Measurements from ENCODE around the gene KRT1. TPM values are rescaled to one million over a fixed set of nuclear protein-coding genes. Genes with fewer than 3 reads are reported as not detected.
"Not testable (repeated sequence)": the region's sequence is repeated elsewhere in the genome, so short reads cannot be mapped to it uniquely, and the experiment has no call there.

KRT1 gene
- total RNA-seq, 2 donors from 2014 or later, result 1.5 to 18.1 TPM

DNA sequence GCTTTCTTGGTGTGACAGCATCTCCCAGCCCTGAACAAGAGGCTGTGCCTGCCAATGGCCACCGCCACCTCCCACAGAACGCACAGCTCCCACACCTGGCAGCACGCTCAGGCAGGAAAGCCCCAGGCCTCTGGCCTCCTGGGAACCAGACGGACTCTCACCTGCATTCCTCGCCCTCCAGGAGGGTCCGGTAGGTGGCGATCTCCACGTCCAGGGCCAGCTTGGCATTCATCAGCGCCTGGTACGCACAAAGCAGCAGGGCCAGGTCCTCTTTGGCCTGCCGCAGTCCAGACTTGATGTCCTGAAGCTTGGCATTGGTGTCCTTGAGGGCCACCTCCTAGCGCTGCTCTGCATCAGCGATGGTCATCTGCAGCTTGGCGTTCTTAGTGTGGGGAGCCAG is 35.2 kb upstream of the KRT1 start:
- Histone ChIP-seq H3K36me3 (no peaks in the 10 kb centered on the region), H3K4me3 (no peak overlapping the region), H3K4me1 (replicated peaks) (no peaks in the 10 kb centered on the region), H3K27me3 (replicated peaks; ENCODE audit: insufficient read depth) (peaks cover 13% of the 10 kb centered on the region), H3K9me3 (no peaks in the 10 kb centered on the region), H3K27ac (no peak overlapping the region)
- 97% methylated on average over 9 of the region's 14 CpGs for WGBS
- DNase-seq (ENCODE audit: low spot score), result no peak
- intact Hi-C loops (cut with DNase I), result no loop called here
- TF ChIP-seq, protein P1, sequence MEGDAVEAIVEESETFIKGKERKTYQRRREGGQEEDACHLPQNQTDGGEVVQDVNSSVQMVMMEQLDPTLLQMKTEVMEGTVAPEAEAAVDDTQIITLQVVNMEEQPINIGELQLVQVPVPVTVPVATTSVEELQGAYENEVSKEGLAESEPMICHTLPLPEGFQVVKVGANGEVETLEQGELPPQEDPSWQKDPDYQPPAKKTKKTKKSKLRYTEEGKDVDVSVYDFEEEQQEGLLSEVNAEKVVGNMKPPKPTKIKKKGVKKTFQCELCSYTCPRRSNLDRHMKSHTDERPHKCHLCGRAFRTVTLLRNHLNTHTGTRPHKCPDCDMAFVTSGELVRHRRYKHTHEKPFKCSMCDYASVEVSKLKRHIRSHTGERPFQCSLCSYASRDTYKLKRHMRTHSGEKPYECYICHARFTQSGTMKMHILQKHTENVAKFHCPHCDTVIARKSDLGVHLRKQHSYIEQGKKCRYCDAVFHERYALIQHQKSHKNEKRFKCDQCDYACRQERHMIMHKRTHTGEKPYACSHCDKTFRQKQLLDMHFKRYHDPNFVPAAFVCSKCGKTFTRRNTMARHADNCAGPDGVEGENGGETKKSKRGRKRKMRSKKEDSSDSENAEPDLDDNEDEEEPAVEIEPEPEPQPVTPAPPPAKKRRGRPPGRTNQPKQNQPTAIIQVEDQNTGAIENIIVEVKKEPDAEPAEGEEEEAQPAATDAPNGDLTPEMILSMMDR (IDR thresholded peaks at IDR 0.05), result no peak
- no peak for TF ChIP-seq POLR2AphosphoS5 (IDR thresholded peaks at IDR 0.05)
- no peak for TF ChIP-seq POLR2A (IDR thresholded peaks at IDR 0.05)

DNA sequence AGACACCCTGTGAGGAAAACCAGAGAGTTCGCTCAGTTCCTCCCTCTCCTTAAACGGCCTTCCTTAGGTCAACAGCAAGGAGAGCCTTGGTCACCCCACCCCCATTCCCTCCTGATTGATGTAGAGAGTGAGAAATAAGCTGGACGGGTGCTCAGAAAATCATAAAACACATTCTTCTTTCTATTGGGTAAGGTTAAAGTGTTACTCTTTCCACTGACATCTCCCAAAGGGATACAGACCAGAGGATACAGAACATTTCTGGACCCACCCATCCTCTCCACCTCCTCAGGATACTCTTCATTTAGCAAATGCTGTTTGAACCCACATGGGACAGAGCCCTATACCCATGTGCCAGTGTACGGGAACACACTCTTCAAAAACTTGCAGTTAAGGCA is 34.7 kb upstream of the KRT1 start:
- Histone ChIP-seq H3K27me3 (replicated peaks; ENCODE audit: insufficient read depth) (peaks cover 13% of the 10 kb centered on the region), H3K4me3 (no peak overlapping the region)
- WGBS, result 90% methylated on average over 4 of the region's 4 CpGs

DNA sequence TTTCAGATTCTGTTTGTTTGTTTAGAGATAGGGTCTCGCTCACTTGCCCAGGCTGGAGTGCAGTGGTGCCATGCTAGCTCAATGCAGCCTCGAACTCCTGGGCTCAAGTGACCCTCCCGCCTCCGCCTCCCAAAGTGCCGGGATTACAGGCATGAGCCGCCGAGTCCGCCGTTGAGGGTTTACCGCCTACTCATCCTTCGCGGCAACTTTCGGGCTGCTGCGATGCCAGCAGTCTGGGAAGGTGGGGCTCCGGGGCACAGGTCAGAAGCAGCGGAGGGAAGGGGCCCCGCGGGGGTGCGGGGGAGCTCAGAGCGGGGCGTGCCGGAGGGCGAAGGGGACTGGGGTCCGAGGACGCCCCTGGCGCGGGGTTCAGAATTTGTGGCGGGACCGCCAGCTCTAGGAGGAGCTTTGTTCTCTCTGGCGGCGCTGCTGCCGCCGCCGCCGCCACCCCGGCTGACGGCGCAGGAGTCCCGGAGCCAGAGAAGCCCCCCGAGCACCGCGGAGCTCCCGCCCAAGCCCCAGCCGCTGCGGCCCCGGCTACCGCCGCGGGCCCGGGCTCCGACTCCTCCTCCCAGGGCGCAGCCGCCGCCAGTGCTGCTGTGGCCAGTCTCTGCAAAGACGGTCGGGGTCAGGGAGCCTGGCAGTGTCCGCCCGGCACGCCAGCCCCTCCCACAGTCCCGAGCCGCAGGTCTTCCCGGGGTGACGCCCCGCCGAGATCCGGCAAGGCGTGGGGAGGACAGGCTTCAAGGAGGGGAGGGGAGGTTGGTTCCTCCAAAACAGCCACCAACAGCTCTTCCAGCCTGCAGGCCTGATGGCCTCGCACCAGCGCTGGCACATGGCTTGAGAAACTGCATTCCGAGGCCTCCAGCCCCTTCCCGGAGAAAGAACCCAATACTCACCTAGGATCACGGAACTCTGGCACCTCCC is 34.0 kb upstream of the KRT1 start:
- no peak for DNase-seq (ENCODE audit: low spot score)
- no peaks in the 10 kb centered on the region for H3K9me3 ChIP-seq
- intact Hi-C loops (cut with DNase I), result no loop called here
- 15% methylated on average over 39 of the region's 72 CpGs for WGBS
- H3K27ac ChIP-seq, result no peak overlapping the region
- H3K27me3 ChIP-seq (replicated peaks; ENCODE audit: insufficient read depth), result peaks cover 13% of the 10 kb centered on the region
- no peaks in the 10 kb centered on the region for H3K4me1 ChIP-seq (replicated peaks)
- TF ChIP-seq POLR2A (IDR thresholded peaks at IDR 0.05), result no peak
- TF ChIP-seq, protein P1 (IDR thresholded peaks at IDR 0.05), result no peak
- TF ChIP-seq POLR2AphosphoS5 (IDR thresholded peaks at IDR 0.05), result no peak
- peak overlapping the region in 1 of 2 donors; percentile 2 for H3K4me3 ChIP-seq
- H3K36me3 ChIP-seq, result no peaks in the 10 kb centered on the region

More for the DNA sequence above, 34.7 kb upstream of the KRT1 start:
- intact Hi-C loops (cut with DNase I), result no loop called here
- Histone ChIP-seq H3K36me3 (no peaks in the 10 kb centered on the region), H3K27ac (no peak overlapping the region), H3K9me3 (no peaks in the 10 kb centered on the region), H3K4me1 (replicated peaks) (no peaks in the 10 kb centered on the region)
- DNase-seq (ENCODE audit: low spot score), result no peak
- TF ChIP-seq POLR2AphosphoS5 (IDR thresholded peaks at IDR 0.05) (no peak), POLR2A (IDR thresholded peaks at IDR 0.05) (no peak)
- TF ChIP-seq, protein P1 (IDR thresholded peaks at IDR 0.05), result no peak

DNA sequence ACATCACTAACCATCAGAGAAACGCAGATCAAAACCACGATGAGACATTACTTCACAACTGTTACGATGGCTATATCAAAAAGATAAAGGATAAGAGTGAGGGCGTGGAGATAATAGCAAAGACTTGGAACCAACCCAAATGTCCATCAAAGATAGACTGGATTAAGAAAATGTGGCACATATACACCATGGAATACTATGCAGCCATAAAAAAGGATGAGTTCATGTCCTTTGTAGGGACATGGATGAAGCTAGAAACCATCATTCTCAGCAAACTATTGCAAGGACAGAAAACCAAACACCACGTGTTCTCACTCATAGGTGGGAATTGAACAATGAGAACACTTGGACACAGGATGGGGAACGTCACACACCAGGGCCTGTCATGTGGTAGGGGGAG is 31.9 kb upstream of the KRT1 start:
- intact Hi-C loops (cut with DNase I), result not testable (repeated sequence)
- peaks cover 13% of the 10 kb centered on the region for H3K27me3 ChIP-seq (replicated peaks; ENCODE audit: insufficient read depth)
- WGBS, result 77% methylated on average over 6 of the region's 6 CpGs

DNA sequence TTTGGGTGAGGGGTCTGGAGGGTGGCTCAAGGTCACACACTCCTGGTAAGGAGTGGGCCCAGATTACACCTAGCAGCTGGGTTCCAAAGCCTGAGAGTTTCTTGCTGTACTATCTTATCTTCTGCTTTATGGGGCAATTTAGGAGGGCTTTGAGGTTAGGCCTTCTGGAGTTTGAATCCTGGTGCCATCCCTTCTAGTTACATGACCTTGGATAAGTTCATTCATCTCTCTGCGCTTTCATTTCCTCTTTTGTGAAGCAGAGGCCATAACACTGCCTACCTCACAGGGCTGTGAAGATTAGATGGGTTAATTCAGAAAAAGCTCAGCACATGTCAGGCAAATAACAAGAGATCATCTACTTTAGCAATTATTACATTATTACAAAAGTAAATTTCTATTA is 30.5 kb upstream of the KRT1 start:
- Histone ChIP-seq H3K27me3 (replicated peaks; ENCODE audit: insufficient read depth) (peaks cover 13% of the 10 kb centered on the region), H3K27ac (no peak overlapping the region), H3K4me1 (replicated peaks) (no peaks in the 10 kb centered on the region), H3K36me3 (no peaks in the 10 kb centered on the region), H3K9me3 (no peaks in the 10 kb centered on the region), H3K4me3 (no peak overlapping the region)
- no peak for DNase-seq (ENCODE audit: low spot score)
- WGBS, result 50% methylated on average over 1 of the region's 1 CpG
- intact Hi-C loops (cut with DNase I), result no loop called here
- TF ChIP-seq, protein P1 (IDR thresholded peaks at IDR 0.05), result no peak
- TF ChIP-seq POLR2AphosphoS5 (IDR thresholded peaks at IDR 0.05) (no peak), POLR2A (IDR thresholded peaks at IDR 0.05) (no peak)

More for the DNA sequence above, 31.9 kb upstream of the KRT1 start:
- not testable (repeated sequence) for H3K4me1 ChIP-seq (replicated peaks); H3K9me3 ChIP-seq; H3K36me3 ChIP-seq; H3K4me3 ChIP-seq; H3K27ac ChIP-seq; DNase-seq (ENCODE audit: low spot score)

Data from prostate gland (tissue), 2 donors.